Superior temporal gyrus (tissue), 1 donor: ENCODE data around the gene SH3RF3.

Experiments used
- DNase-seq: peaks from one replicate; pipeline ENCODE4 v3.0.0-alpha.2; 2016; ENCODE audit errors: extremely low spot score

SH3RF3 gene

GRCh38 chr2:109139002-109139401 is 10.0 kb downstream of the SH3RF3 start:
- DNase-seq, result no peak

DNA sequence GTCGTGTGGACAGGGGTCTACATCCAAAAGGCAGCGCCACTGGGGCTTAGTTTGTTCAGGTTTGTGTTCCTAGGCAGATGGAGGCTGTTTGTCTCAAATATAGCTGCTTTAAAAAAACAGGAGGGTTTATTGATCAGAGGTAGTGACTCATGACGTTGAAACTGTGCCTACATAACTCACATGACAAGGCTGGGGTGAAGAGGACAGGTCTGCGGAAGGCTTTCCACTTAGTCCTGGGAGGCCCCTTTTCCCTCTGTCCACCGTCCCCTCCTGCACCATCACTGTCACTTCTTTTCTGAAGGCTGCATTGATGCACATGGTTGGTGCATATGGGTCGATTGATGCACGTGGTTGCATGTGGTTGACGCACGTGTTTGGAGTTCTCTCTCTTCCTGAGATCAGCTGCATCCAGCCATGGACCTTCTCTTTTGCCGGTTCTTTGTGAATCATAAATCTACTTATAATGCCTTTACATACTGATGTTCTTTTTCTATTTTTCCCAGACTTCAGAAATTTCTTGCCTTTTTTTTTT is 10.9 kb downstream of the SH3RF3 start:
- no peak for DNase-seq

GRCh38 chr2:109141006-109141600 is 12.1 kb downstream of the SH3RF3 start:
- no peak for DNase-seq

DNA sequence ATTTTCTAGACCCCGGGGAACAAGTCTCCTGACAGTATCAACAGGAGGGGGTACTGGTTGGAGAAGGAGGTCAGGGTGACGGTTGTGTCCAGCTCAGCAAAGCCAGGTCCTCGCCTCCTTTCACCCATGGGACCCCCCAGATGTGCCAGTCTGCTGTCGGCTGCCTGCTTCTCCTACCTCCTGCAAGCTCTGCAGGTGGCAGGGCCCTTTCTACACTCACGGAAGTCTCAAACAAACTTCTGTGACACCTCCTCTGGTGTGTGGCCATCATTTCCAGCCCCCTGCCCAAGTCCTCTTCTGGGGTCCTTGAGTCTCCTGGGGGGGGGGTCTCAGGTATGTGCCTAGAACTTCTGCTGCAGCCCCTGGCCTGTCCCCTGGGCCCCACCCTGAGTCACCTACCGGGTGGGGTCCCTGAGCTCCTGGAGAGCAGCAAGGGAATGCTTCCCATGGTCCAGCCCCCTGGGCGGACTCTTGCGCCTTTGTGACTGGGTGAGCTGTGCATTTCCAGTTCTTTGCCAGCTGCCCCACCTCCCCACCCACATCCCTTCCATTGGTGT is 12.8 kb downstream of the SH3RF3 start:
- no peak for DNase-seq

DNA sequence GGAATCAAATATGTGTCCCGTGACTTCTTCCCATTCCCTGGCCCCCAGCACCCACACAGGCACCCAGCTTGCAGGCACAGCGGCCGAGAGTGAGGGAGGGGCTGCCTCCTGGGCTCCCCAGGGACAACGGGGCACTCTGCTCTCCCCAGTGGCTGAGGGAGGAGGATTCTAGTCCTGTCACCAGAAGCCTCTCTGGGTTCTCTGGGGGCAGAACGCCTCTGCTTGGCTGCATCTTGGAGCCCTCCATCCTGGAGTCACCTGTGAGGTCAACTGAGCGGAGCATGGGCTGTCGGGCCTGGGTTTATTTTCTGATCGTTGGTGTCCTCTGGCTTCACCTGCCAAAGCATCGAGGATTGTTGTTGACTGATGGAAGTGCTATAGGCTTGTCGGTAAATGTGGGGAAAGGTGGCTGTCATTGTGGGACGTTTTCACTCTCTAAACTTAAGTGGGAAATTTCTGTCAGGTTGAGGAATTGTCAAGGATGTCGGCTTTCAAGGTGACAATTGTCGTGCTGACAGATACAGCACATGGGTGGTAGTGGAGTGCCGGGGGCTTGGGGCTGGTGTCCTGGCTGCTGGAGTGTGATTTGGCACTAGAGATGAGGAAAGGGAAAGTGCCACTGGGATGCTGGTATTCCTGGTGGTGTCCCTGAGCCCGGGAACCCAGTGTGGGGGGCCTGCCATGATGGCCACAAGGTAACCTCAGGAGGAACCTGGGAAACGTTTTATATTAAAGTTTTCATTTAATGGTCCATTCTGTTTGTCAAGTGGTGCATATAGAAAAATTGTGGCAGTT is 13.6 kb downstream of the SH3RF3 start:
- no peak for DNase-seq

DNA sequence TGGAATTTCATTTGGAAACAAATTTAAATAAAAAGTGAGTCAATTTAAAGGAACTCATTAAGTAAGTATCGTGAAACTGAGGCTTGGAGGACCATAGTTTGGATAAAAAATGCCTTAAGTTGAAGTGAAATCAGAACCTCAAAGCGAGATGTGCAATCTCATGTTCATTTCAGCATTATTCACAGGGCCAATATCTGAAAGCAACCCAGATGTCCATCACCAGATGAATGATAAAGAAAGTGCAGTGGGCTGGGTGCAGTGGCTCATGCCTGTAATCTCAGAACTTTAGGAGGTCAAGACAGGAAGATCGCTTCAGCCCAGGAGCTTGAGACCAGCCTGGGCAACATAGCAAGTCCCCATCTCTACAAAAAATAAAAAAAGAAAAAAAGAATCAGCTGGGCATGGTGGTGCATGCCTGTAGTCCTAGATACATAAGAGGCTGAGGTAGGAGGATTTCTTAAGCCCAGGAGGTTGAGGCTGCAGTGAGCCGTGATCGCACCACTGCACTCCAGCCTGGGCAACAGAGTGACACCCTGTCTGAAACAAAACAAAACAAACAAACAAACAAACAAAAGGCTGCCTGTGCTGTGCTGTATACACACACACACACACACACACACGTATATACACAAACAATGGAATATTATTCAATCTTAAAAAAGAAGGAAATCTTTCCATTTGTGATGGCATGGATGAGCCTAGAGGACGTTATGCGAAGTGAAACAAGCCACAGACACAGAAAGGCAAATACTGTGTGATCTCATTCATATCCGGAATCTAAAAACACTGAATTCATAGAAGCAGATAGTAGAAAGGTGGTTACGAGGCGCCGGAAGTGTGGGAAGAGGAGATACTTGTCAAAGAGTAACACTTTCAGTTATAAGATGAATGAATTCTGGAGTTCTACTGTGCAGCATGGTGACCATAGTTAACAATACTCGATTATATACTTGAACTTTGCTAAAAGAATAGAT is 14.5 kb downstream of the SH3RF3 start:
- DNase-seq, result no peak

- no peak for DNase-seq
Observed at GRCh38 chr2:109144271-109144670, 15.3 kb downstream of the SH3RF3 start.

DNA sequence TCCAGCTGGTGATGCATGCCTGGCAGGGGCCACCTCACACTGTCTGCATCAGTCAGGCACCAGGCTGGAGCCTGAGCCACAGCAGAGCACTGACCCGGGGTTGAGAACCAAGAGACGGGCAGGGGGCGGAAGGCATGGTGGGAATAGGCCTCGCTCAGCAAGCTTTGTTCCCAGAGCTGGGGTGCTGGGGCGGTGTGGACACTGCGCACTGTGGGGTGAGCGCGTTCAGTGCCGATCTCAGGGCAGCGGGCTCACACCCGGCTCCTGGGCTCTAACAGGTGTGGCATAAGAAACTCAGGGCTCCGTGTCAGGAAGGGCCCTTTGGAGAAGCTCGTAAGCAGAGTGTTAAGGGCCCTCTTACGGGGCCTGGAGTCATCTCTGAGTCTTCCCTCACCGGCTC is 15.7 kb downstream of the SH3RF3 start:
- DNase-seq, result no peak

DNA sequence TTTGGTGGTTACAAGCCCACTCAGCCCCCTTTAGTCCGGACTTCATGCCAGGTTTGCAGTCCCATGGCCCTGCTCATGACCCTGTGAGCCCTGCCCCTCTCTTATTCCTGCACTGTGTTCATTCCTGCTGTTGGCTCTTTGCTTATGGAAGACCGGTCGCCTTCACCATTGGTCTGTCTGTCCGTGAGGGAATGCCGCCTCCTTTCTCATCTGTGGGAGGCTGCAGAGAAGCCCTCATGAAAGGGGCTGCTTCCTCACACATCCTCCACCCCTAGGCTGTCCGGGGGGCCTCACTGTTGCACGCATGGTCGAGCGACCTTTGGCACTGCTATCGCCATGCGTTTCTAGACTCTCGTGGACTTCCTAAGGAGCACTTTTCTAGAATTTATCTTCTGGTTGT is 16.3 kb downstream of the SH3RF3 start:
- no peak for DNase-seq

DNA sequence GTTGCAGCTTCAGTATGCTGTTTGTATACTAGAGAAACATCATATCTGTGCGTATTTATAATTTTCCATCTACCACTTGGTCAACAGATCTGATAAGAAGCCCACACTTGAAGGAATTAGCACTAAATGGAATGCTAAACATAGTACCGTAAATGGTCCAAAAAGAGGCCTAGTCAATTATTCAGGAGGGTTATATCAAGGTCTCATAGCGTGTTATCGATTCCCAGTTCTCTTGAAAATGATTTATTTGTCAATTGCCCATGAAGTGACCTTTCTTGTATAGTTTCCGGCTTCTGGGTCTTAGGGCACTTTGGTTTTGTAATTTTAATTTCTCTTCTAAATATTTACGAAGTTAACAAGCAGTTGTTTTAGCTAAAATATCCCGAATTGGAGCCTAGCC is 18.4 kb downstream of the SH3RF3 start:
- no peak for DNase-seq

DNA sequence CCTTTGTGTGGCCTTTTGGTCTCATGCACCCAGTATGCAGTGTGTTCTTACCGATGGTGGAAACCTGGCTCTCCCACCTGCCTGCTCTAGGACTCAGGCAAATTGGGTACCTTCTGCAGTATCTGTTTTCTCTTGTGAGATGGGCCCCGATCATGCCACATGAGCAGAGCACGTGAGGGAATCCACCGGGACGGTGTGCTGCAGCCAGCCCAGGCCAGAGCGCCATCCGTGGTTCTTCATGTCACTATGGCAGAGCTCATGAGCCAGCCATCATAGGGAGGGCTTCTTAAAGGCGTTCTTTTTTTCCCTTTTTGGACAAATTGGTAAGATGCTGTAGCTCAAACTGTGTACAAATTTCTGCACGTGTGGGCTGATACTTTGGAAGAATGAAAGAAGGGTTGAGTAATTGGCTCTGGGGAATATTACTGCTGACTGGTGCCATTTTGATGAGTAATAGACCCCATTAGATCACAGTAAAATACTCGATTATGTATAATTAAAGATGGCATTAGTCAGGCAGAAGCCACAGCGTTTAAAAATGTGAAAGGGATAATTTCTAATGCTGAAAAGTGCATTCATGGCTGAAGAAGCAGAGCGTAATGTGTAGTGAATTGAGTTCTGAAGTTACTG is 19.2 kb downstream of the SH3RF3 start:
- DNase-seq, result no peak

DNA sequence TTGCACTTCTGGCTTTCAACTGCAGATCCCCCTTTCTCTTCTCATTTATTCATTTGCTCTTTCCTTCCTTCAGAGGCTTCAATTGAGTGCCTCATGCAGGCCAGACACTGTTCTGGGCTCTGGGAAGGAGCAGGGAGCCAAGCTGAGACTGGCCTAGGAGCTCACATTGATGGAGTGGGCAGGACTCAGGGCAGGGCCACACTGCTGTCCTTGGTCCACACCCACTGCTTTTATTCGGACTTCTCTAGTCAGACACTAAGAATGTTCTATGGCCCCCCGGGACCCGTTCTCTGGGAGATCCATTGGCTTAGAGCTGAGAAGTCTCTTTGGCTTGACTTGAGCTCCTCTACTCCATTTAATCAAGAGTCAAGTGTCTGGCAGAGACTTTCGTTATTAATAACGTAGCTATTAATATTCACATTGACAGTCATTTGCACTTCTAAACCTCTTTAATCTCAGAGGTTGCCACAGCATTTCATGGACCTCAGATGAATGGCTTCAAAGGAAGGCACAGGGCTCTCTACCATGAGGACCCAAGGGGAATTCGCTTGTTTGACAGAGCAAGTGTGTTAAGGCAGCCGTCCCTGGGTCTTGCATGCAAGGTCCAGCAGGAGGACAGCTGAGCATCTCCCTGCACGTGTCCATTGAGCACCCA is 20.1 kb downstream of the SH3RF3 start:
- no peak for DNase-seq

DNA sequence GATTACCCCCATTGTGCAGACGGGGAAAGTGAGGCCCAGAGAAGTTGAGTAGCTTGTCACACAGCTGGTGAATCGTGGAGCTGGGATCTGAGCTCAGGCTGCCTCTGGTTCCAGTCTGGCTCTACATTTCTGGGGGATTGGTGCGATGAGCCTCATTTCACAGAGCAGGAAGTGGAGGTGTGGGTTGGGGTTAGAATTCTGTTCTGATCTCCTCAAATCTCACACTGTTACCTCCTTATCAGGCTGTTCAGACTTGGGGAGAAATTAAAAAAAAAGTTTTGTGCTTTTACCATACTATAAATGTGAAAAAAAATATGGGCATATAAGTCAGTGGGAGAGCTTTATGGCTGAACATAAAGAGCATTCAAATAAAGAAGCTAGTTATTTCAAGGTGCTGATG is 21.6 kb downstream of the SH3RF3 start:
- DNase-seq, result no peak

- no peak for DNase-seq
Observed at GRCh38 chr2:109151519-109151918, 22.5 kb downstream of the SH3RF3 start.

- DNase-seq, result no peak
Observed at GRCh38 chr2:109153005-109153784, 24.2 kb downstream of the SH3RF3 start.

DNA sequence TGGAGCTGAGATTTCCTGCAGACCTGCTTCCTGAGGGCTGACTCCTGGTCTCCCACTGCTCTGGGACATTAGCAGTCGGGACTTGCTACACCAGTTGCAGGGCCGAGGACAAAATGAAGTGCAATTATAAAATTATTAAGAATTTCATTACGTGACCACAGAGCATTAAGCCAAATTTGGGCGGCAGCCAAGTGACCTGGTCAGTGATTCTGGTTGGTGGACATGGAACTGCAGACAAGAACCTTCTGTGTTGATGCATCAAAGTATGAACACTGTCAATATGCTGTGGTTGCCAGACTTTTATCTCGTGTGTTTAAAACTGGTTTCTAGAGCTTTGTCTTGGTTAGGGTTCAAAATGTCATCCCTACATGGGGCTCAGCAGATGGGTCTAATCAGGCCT is 24.8 kb downstream of the SH3RF3 start:
- no peak for DNase-seq

DNA sequence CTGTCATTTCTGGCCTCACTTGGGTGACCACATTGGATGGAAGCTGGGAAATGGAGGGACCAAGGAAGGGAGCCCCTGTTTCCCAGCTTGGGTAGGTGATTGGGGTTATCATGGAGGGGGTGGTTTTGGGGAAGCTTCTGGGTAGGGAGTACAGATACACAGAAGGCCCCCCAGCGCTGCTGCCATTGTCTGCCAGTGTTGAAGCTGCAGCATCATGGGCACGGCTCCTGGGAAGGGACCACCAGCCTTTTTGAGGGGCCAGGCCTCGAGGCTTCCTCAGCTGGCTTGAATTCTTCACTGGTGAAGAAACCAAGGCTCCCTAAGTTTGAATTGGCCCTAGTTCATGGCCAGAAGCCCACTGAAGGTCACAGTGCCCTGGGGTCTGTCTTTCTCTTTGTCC is 25.2 kb downstream of the SH3RF3 start:
- no peak for DNase-seq

DNA sequence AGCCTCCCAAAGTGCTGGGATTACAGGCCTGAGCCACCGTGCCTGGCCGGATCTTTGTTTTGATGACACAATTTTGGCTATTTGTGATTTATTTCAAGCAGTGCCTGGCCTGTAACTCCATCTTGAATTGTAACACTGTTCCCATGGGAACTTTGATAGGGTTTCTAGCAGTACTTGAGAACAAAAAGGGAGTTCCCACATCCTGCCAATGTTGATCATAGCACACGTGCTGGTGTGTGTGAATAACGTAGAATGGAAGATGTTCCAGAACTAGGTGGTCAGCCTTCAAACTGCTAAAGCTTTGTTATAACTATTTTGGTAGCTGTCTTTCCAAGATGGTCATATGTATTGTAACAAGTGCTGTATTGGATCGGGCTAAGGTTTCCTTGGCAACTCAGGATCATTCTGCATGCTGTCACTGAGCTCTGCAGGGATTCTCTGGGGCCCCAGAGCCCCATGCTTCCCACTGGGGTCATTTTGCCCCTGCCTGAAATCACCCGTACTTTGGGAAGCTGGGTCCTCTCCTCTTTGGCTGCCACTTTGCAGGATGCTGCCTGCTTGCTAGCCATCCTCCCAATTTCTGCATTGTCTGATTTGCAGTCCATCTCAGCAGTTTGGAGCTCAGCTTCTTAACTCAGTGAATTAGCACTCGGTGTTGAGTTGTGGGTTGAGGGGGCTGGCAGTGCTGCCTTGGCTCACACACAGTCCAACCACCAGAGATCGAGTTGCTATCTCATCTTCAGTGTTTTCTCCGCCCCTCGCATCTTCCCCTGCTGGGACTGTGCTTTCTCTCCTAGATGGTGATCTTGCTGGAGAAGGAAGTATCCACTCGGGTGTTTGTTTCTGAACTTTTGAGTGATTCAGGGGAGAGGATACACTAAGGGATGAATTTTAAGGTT is 26.8 kb downstream of the SH3RF3 start:
- DNase-seq, result no peak

- no peak for DNase-seq
Observed at GRCh38 chr2:109157563-109158105, 28.6 kb downstream of the SH3RF3 start.
